GM10248 (cell line): ENCODE data around the gene CKAP5.

ENCODE experiments used
- CTCF ChIA-PET: fragments of 300-600 bp; sonication (Branson Sonifier 250); formaldehyde crosslinking; extraction: SDS; loops from one replicate; lab custom pipeline; 2021; ENCODE audit warnings: antibody characterized with exemption; lab: Yijun Ruan, JAX
- POLR2A ChIA-PET: fragments of 350-650 bp; sonication (Branson Sonifier 250); formaldehyde crosslinking; extraction: SDS; loops from one replicate; lab custom pipeline; 2020; ENCODE audit warnings: antibody characterized with exemption; lab: Yijun Ruan, JAX
- DNase-seq: peaks from one replicate; pipeline ENCODE4 v3.0.0; 2012; ENCODE audit errors: extremely low spot score
- TF ChIP-seq, protein P1 (sequence below): IDR thresholded peaks from 2 replicates; pipeline ENCODE4 v1.5.1; 2012; ENCODE audit warnings: mild to moderate bottlenecking, low read depth; ENCODE audit errors: extremely low read depth, missing control alignments, control extremely low read depth

Gene CKAP5

DNA sequence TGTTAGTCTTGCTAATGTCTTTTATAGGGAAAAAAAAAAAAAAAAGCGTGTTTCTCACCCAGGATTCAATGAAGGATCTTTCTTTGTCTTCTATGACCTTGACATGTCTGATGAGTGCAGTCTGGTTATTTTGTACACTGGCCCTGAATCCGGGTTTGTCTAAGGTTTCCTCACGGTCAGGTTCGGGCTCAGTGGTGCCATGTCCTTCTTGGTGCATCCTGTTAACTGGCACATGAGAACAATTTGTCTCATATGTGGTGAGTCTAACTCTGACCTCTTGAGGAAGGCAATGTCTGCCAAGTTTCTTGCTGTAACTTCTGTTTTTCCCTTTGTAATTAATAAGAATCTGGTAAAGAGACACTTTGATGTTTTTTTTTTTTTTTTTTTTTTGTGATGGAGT is 114.5 kb downstream of the CKAP5 start:
- TF ChIP-seq, protein P1, sequence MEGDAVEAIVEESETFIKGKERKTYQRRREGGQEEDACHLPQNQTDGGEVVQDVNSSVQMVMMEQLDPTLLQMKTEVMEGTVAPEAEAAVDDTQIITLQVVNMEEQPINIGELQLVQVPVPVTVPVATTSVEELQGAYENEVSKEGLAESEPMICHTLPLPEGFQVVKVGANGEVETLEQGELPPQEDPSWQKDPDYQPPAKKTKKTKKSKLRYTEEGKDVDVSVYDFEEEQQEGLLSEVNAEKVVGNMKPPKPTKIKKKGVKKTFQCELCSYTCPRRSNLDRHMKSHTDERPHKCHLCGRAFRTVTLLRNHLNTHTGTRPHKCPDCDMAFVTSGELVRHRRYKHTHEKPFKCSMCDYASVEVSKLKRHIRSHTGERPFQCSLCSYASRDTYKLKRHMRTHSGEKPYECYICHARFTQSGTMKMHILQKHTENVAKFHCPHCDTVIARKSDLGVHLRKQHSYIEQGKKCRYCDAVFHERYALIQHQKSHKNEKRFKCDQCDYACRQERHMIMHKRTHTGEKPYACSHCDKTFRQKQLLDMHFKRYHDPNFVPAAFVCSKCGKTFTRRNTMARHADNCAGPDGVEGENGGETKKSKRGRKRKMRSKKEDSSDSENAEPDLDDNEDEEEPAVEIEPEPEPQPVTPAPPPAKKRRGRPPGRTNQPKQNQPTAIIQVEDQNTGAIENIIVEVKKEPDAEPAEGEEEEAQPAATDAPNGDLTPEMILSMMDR: no peak
- no peak for DNase-seq
- CTCF ChIA-PET: no interaction called here
- POLR2A ChIA-PET: no interaction called here

- CTCF ChIA-PET: interaction anchor here (1.4 kb wide), 1 partner anchor 9 kb away, joined by 4 read pairs; no protein-coding TSS in a partner anchor
- POLR2A ChIA-PET: no interaction called here
- TF ChIP-seq, protein P1: no peak
- DNase-seq: no peak
These were observed 116.7 kb downstream of the CKAP5 start for GRCh38 chr11:46729110-46730027.

DNA sequence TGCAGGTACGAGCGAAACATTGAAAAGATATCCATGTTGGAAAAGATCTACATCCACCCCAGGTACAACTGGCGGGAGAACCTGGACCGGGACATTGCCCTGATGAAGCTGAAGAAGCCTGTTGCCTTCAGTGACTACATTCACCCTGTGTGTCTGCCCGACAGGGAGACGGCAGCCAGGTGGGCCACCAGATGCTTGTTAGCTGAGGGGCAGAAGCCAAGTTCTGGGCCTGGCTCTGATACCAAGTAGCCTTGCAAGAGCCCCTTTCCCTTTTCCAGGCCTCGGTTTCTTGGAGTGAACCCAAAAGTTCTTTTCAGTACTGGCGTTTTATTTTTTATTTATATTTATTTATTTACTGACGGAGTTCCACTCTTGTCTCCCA is 117.4 kb downstream of the CKAP5 start:
- TF ChIP-seq, protein P1: no peak
- CTCF ChIA-PET: interaction anchor here (1.4 kb wide), 1 partner anchor 10 kb away, joined by 4 read pairs; no protein-coding TSS in a partner anchor
- POLR2A ChIA-PET: no interaction called here
- no peak for DNase-seq

DNA sequence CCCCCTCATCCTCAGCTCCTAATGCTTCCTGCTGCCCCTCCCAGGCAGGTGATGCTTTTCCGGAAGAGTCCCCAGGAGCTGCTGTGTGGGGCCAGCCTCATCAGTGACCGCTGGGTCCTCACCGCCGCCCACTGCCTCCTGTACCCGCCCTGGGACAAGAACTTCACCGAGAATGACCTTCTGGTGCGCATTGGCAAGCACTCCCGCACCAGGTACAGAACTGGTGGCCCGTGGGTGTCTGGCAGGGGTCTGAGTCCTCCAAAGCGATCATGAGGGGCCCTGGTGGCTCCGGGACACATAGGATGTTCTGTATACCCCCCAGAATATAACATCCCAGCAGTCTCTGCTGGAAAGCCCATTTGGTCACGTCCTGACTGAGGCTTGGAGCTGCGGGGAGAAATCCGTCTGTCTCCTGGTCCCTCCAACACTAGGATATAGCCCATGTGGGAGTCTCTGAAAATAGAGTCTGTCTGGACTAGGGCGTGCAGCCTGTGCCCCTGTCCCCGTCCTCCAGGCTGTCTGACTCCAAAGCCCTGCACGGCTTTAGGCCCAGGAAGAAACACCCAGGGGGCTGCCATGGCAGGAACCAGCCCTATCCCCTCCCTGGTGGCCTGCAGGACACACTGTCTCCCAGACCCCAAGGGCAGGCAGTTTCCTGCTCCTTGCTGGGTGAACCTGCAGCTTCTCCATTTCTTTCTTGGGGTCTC is 118.0 kb downstream of the CKAP5 start:
- POLR2A ChIA-PET: no interaction called here
- CTCF ChIA-PET: interaction anchor here (1.4 kb wide), 1 partner anchor 11 kb away, joined by 4 read pairs; no protein-coding TSS in a partner anchor
- TF ChIP-seq, protein P1: no peak
- no peak for DNase-seq

DNA sequence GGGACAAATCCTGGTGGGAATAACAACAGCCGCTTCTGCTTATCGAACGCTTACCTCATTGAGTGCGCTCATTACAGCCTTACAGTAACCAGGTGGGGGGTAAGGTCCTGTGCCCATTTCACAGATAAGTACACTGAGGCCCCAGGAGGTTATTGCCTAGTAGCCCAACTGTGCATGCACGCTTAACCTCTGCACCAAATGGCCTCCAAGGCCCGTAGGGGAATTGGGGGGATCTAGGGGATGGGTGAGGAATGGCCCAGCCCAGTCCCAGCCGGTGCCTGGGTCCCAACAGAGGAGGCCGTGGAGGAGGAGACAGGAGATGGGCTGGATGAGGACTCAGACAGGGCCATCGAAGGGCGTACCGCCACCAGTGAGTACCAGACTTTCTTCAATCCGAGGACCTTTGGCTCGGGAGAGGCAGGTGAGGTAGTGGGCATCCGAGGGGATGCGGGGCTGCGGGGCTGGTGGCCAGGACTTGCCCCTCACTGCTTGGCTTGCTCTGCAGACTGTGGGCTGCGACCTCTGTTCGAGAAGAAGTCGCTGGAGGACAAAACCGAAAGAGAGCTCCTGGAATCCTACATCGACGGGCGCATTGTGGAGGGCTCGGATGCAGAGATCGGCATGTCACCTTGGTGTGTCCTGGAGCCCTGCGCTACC is 119.7 kb downstream of the CKAP5 start:
- CTCF ChIA-PET: no interaction called here
- POLR2A ChIA-PET: no interaction called here
- TF ChIP-seq, protein P1: no peak
- DNase-seq: no peak
